Mucosa of stomach (tissue), 1 donor: ENCODE measurements around the gene TTC33.
"Not testable (repeated sequence)": the region's sequence is repeated elsewhere in the genome, so short reads cannot be mapped to it uniquely, and the experiment has no call there.

Experiments
- H3K27me3 ChIP-seq: one replicate; pipeline ENCODE4 v1.7.0; 2013; ENCODE audit warnings: mild to moderate bottlenecking, low read length; ENCODE audit not compliant: control insufficient read depth, insufficient read depth
- H3K36me3 ChIP-seq: one replicate; pipeline ENCODE4 v1.7.0; 2013; ENCODE audit warnings: low read length; ENCODE audit not compliant: control insufficient read depth, insufficient read depth
- H3K4me1 ChIP-seq: one replicate; pipeline ENCODE4 v1.7.0; 2013; ENCODE audit warnings: mild to moderate bottlenecking, low read length; ENCODE audit not compliant: control insufficient read depth, insufficient read depth
- H3K4me3 ChIP-seq: one replicate; pipeline ENCODE4 v1.7.0; 2013; ENCODE audit warnings: low read length
- H3K9ac ChIP-seq: one replicate; pipeline ENCODE4 v1.7.0; 2013; ENCODE audit warnings: mild to moderate bottlenecking, low read length, moderate library complexity
- H3K9me3 ChIP-seq: one replicate; pipeline ENCODE4 v1.7.0; 2013; ENCODE audit warnings: mild to moderate bottlenecking, low read length, moderate library complexity; ENCODE audit not compliant: control insufficient read depth
- donor health status: Pancreatic carcinoma.

TTC33 gene

DNA sequence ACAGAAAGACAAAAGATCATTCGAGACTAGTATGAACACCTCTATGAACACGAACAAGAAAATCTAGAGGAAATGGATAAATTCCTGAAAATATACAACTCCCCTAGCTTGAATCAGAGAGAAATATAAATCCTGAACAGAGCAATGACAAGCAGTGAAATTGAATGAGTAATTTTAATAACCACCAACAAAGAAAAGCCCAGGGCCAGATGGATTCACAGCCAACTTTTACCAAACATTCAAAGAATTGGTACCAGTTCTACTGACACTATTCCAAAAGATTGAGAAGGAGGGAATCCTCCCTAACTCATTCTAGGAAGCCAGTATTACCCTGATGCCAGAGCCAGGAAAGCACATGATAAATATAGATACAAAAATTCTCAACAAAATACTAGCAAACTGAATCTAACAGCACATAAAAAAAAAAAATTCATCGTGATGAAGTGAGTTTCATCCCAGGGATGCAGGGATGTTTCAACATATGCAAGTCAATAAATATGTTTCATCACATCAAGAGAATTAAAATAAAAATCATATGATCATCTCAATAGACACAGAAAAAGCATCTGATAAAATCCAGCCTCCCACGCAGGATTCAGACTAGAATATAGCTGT lies 101.3 kb downstream of the TTC33 start:
- Histone ChIP-seq H3K27me3 (no peaks in the 10 kb centered on the region), H3K9ac (no peak overlapping the region), H3K9me3 (no peaks in the 10 kb centered on the region), H3K36me3 (no peaks in the 10 kb centered on the region), H3K4me1 (no peaks in the 10 kb centered on the region), H3K4me3 (no peak overlapping the region)

DNA sequence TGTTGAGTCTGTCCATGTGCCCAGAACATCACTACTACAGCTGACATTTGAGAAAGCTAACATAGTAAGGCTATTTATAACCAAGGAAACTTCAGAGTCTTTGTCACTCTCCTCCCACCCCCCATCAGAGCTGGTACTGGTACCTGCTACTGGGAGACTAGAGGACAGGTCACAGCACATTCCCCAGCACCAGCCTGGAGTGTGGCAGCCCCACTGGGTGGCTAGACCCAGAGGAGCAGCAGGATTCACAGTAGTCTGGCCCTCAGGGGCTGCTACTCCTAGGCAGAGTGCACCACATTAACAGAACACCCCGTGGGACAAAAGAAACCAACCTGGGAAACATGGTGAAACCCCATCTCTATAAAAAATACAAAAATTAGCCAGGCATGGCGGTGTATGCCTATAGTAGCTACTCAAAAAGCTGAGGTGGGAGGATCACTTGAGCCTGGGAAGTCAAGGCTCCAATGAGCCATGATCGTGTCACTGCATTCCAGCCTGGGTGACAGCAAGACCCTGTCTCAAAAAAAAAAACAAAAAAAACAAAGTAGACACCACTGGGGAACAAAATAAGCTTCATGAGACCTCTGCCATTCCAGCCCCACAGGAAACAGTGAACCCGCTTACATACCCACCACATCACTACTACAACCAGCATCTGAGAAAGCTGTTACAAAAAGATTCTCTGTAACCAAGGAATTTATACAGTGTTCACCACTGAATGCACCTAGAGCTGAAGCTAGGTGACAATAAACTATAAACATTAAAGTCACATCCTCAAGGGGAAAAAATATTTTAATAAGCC lies 102.3 kb downstream of the TTC33 start:
- Histone ChIP-seq H3K36me3 (no peaks in the 10 kb centered on the region), H3K27me3 (no peaks in the 10 kb centered on the region), H3K4me1 (no peaks in the 10 kb centered on the region), H3K4me3 (no peak overlapping the region), H3K9me3 (no peaks in the 10 kb centered on the region), H3K9ac (no peak overlapping the region)

DNA sequence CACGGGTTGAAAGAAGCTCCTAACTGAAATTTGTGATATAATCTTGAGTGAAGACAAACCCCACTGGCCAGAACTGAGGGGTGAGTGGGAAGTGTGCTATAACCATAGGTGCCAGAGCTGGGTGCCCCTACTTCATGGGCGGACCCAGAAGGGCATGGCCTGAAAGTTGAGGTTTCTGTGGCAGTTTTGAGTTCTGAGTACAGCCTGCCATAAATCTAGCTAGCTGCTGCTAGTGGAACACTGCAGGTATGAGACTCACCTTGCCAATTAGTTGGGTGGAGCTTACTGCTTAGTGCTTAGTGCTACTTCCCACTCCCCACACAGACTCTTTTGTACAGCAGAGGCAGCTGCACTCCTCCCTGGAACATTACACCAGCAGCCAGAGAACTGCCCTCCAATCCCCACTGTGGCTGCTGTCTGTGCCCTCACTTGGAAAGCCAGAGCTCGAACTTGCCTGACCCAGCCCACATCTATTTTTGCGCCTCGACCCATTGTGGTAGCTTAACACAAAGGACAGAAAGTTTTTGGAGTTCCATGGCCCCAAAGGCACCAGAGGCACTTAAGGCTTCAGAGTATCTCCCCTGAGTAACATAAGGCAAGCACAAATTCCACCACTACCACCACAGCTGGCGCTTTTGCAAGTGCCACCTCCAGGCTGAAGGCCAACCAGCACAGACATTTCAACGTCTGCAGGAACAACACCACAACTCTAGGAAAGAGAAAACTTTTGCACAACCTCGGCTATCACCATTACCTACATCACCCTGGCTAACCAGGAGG lies 103.1 kb downstream of the TTC33 start:
- Histone ChIP-seq H3K36me3 (no peaks in the 10 kb centered on the region), H3K4me1 (no peaks in the 10 kb centered on the region), H3K27me3 (no peaks in the 10 kb centered on the region)

DNA sequence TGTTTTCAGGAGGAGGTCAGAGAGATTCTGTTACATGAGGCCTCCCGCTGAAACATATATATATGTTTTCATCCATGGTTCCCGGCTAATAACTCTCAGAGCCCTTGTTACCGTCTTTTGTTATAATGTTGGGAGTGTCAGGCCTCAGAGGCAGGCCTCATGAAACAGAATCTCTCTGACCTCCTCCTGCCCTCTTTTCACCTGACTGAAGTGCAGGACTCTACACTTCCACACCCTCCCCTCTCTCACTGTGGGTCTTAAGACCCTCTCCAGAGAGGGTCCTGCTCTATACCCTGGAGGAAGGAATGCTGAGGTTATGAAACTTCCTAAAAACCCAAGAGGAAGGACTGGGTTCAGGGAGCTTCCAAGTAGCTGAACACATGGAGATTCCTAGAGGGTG lies 104.6 kb downstream of the TTC33 start:
- H3K36me3 ChIP-seq = no peaks in the 10 kb centered on the region
- H3K27me3 ChIP-seq = no peaks in the 10 kb centered on the region
- H3K4me3 ChIP-seq = no peak overlapping the region

More for the DNA sequence above, 103.1 kb downstream of the TTC33 start:
- Histone ChIP-seq H3K9me3 (no peaks in the 10 kb centered on the region), H3K4me3 (no peak overlapping the region), H3K9ac (no peak overlapping the region)

DNA sequence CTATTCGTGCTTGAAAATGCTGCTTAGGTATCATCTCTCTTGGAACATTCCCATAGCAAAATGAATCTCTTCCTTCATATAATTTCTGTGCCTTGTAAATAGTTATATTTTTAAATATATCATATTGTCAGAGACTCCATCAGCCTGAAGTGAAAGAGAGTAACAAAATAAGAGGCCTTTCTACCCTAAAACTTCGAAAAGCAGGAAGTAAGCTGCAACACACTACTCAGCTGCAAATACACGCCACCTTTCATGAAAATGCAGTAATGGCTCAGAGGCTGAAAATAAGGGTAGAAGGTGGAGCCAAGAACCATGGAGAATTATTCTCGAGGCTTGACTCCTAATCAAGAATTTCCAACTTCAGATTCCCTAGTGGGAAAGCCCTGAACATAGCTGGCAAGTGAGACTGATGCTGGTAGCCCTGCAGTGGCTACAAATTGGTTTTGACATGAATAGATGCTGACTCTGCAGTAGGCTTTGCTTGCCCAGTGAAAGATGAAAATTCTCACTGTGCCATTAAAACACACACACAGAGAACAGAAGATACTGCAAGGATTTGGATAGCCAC lies 106.2 kb downstream of the TTC33 start:
- H3K9ac ChIP-seq = no peak overlapping the region
- no peak overlapping the region for H3K4me3 ChIP-seq
- H3K4me1 ChIP-seq = peaks cover 6% of the 10 kb centered on the region
- no peaks in the 10 kb centered on the region for H3K27me3 ChIP-seq
- H3K36me3 ChIP-seq = no peaks in the 10 kb centered on the region
- no peaks in the 10 kb centered on the region for H3K9me3 ChIP-seq

More for the DNA sequence above, 104.6 kb downstream of the TTC33 start:
- no peaks in the 10 kb centered on the region for H3K9me3 ChIP-seq
- H3K4me1 ChIP-seq = peaks cover 4% of the 10 kb centered on the region
- H3K9ac ChIP-seq = no peak overlapping the region

DNA sequence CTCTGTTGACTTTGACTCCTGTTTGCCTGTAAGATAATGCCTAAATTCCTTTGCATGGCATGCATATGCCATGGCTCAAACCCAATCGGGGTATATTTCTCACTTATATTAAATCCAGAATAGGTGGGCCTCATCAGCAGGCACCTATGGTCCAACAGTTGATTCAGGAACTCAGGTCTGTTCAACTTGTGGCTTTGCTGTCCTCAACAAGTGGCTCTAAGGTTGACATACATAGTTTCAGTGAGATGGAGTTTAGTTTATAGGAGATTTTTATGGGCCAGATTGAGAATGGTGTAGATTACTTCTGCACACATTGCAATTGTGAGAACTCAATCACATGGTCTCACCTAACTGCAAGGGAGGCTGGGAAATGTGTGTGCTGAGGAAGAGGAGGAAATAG lies 107.6 kb downstream of the TTC33 start:
- no peaks in the 10 kb centered on the region for H3K27me3 ChIP-seq
- H3K4me1 ChIP-seq = peaks cover 6% of the 10 kb centered on the region
- no peaks in the 10 kb centered on the region for H3K9me3 ChIP-seq
- H3K36me3 ChIP-seq = no peaks in the 10 kb centered on the region
- H3K4me3 ChIP-seq = no peak overlapping the region
- H3K9ac ChIP-seq = no peak overlapping the region

DNA sequence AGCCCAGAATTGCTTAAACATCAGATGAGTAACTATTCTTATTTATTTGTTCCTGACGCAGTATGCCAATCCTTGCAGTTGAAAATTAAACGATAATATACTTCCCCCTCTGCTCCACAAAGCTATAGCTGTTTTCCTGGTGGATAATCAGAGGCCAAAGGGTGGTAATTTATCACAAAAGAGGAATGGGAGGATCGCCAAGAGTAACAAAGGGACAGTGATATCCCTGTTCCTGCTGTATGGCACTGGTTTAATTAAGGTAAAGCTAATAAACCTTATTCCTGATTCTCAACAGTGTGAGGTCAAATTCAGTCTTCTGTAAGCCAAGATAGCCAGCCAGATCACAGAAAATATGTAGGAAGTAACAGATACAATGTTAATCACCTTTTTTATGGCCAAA lies 109.5 kb downstream of the TTC33 start:
- H3K27me3 ChIP-seq = no peaks in the 10 kb centered on the region
- H3K36me3 ChIP-seq = no peaks in the 10 kb centered on the region
- no peak overlapping the region for H3K9ac ChIP-seq
- H3K4me3 ChIP-seq = no peak overlapping the region
- H3K9me3 ChIP-seq = no peaks in the 10 kb centered on the region
- peaks cover 6% of the 10 kb centered on the region for H3K4me1 ChIP-seq

DNA sequence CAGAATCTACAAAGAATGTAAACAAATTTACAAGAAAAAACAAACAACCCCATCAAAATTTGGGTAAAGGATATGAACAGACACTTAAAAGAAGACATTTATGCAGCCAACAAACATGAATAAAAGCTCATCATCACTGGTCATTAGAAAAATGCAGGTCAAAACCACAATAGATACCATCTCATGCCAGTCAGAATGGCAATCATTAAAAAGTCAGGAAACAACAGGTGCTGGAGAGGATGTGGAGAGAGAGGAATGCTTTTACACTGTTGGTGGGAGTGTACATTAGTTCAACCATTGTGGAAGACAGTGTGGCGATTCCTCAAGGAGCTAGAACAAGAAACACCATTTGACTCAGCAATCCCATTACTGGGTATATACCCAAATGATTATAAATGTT lies 116.2 kb downstream of the TTC33 start:
- not testable (repeated sequence) for H3K9me3 ChIP-seq, H3K4me1 ChIP-seq, H3K4me3 ChIP-seq, H3K9ac ChIP-seq, H3K27me3 ChIP-seq, H3K36me3 ChIP-seq

DNA sequence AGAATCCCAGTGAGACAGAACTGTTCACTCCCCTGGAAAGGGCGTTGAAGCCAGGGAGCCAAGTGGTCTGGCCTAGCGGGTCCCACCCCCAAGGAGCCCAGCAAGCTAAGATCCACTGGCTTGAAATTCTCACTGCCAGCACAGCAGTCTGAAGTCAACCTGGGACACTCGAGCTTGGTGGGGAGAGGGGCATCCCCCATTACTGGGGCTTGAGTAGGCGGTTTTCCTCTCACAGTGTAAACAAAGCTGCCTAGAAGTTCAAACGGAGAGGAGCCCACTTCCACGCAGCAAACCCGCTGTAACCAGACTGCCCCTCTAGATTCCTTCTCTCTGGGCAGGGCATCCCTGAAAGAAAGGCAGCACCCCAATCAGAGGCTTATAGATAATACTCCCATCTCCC lies 121.2 kb downstream of the TTC33 start:
- Histone ChIP-seq H3K27me3 (no peaks in the 10 kb centered on the region), H3K9ac (no peak overlapping the region), H3K4me3 (no peak overlapping the region), H3K4me1 (no peaks in the 10 kb centered on the region), H3K36me3 (no peaks in the 10 kb centered on the region), H3K9me3 (no peaks in the 10 kb centered on the region)

DNA sequence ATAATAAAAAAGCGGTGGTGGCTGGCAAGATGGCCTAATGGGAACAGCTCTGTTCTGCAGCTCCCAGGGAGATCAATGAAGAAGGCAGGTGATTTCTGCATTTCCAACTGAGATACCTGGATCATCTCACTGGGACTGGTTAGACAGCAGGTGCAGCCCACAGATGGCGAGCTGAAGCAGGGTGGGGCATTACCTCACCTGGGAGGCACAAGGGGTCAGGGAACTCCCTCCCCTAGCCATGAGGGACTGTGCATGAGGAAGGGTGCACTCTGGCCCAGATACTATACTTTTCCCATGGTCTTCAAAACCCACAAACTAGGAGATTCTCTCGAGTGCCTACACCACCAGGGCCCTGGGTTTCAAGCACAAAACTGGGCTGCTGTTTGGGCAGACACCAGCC lies 121.6 kb downstream of the TTC33 start:
- no peaks in the 10 kb centered on the region for H3K27me3 ChIP-seq
- no peaks in the 10 kb centered on the region for H3K9me3 ChIP-seq
- H3K4me1 ChIP-seq = no peaks in the 10 kb centered on the region
- H3K9ac ChIP-seq = no peak overlapping the region
- H3K36me3 ChIP-seq = no peaks in the 10 kb centered on the region
- no peak overlapping the region for H3K4me3 ChIP-seq

DNA sequence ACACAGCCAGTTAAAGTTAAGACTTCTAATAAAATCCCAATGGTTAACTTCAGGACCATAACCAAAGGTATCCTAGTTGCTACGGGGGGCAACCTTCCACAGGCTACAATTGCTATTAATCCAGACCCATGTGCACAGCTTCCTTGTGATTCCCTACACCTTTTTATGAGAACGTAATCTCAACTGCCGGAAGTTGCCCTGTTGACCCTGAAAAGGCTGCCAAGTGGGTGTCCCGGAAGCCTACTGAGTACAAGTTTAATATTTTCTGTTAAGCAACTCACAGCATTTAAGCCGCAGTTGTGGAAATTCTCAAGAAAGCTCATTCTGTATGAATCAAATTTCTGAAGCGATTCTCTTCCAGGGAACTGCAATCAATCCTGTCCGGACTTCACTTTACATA lies 124.5 kb downstream of the TTC33 start:
- no peaks in the 10 kb centered on the region for H3K36me3 ChIP-seq
- no peaks in the 10 kb centered on the region for H3K9me3 ChIP-seq
- H3K9ac ChIP-seq = no peak overlapping the region
- H3K4me1 ChIP-seq = no peaks in the 10 kb centered on the region
- H3K27me3 ChIP-seq = no peaks in the 10 kb centered on the region
- no peak overlapping the region for H3K4me3 ChIP-seq

DNA sequence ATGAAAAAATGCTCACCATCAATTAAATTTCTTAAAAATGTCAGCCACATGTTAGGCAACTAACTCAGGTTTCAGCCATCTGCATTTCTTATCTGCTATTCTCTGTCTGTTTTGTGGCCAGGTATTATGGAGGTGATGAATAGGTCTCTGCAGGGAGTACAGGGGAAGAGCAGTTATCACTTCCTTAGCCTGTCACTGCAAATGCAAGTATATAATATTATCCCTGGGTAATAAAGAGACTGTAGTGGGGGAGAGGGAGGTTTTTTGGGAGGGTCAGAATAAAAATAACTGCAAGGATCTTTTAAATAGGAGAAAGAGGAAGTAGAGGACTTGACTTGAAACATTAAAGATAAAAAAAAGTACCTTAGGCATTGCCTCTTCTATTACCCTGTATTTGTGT lies 125.6 kb downstream of the TTC33 start:
- no peaks in the 10 kb centered on the region for H3K27me3 ChIP-seq
- H3K4me1 ChIP-seq = no peaks in the 10 kb centered on the region
- no peak overlapping the region for H3K4me3 ChIP-seq
- no peaks in the 10 kb centered on the region for H3K36me3 ChIP-seq
- no peaks in the 10 kb centered on the region for H3K9me3 ChIP-seq
- H3K9ac ChIP-seq = no peak overlapping the region
